ENCODE measurements around the gene TUSC2.

TUSC2 gene

DNA sequence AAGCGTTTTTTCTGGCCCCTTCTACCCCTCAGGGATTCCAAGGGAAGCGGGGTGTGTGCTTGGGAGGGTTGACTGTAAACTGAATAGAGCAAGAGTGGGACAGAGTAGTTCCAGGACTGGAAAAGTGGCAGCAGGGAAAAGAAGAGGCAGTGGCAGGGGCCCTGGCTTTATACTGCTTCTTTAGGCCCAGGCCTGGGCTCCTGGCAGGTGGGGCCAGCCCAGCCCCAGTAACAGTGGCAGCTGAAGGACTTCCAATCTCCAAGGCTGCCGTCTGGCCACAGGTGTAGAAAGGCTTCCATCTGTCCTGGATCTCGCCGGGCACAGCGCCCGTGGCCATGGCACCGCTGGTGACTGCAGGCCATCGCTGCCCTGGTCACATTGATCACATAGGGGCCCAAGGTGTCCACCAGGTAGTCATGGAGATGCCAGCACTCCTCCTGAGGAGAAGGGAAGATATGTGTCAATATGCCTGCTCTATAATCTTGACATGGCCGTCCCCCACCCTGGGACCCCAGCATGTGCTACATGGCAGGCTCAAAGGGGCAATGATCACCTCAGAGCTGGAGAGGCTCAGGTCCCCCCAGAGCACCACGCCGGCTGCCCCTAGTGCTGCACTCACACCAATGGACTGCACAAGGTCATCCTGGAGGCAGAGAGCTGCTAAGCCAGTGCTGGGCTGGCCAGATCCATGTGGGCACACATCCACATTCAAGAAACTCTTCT, 34.8 kb downstream of the TUSC2 start:
- no peak for DNase-seq (ENCODE audit: insufficient read length, low spot score)
- no peak for TF ChIP-seq CTCF (IDR thresholded peaks at IDR 0.05; ENCODE audit: insufficient read depth, missing control alignments)
- FAIRE-seq = no peak

DNA sequence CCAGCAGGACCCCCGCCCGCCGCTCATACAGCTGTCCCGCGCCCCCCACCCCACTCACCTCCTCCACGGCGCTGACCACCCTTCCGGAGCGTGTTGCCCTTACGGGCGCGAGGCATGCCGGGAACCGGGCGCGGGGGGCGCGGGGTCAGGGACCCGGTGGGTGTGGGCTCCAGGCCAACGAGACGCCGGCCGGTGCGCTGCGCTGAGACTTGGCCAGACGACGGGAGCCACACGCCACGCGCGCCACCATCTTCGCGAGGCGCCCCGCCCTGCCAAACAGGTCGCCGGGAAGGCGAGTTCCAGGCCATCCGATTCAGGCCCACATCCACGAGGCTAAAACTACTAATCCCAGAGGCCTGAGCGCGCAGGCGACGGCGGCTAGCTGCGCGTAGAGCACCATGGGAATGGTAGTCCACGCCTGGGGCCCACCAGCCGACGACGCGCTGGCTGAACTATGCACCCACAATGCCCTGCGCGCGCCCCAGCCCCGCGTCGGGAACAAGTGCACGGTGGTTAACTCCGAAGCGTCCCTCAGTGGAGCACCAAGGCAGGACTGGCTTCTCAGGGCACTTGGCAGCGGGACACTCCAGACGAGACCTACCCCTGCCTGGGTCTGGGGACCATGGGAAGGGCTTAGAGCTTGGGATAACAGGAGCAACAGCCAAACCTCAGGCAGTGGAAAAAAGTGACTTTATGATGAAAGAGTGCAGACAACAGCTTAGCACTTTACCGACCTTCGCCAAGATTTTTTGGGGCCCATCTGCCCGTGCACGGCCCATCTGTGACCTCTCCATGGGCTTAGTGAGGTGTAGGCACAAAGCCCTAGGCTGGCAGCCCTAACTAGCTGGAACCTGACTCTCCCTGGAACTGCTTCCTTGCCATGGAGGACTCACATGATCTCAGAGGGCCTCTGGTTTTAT, 35.6 kb downstream of the TUSC2 start, which contains the start of gene IFRD2:
TSS of gene IFRD2 (minus strand) at position 271 of the 920 bp plus-strand sequence. CDS start at position 116, 155 bp downstream.
- no peak for TF ChIP-seq CTCF (IDR thresholded peaks at IDR 0.05; ENCODE audit: insufficient read depth, missing control alignments)
- no peak for FAIRE-seq
- peak; percentile 97 for DNase-seq (ENCODE audit: insufficient read length, low spot score)

GRCh38 chr3:50290161-50290641, 37.8 kb downstream of the TUSC2 start:
- DNase-seq (ENCODE audit: insufficient read length, low spot score) (no peak), FAIRE-seq (no peak)
- no peak for TF ChIP-seq CTCF (IDR thresholded peaks at IDR 0.05; ENCODE audit: insufficient read depth, missing control alignments)

DNA sequence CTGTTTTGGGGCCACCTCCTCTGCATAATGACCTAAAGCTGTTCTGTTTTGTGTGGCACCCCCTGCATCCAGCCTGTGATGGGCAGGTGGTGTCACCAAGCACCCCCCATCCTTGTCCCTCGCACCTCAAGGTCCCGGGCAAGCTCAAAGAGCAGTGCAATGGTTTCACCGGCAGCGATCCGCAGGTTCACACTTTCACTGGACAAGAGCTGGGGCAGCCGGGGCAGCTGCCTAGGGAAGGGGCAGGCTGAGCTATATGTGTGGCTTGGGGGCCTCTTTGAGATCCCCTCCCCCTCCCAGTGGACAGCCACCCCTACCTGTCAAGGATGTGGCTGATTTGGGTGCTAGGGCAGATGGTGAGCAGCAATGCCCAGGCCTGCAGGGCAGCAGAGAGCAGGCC, 38.9 kb downstream of the TUSC2 start:
- no peak for DNase-seq (ENCODE audit: insufficient read length, low spot score)
- no peak for FAIRE-seq
- TF ChIP-seq CTCF (IDR thresholded peaks at IDR 0.05; ENCODE audit: insufficient read depth, missing control alignments) = no peak

- DNase-seq (ENCODE audit: insufficient read length, low spot score) (no peak), FAIRE-seq (no peak)
- TF ChIP-seq CTCF (IDR thresholded peaks at IDR 0.05; ENCODE audit: insufficient read depth, missing control alignments) = no peak
Observed at GRCh38 chr3:50288387-50289007, 39.5 kb downstream of the TUSC2 start.

DNA sequence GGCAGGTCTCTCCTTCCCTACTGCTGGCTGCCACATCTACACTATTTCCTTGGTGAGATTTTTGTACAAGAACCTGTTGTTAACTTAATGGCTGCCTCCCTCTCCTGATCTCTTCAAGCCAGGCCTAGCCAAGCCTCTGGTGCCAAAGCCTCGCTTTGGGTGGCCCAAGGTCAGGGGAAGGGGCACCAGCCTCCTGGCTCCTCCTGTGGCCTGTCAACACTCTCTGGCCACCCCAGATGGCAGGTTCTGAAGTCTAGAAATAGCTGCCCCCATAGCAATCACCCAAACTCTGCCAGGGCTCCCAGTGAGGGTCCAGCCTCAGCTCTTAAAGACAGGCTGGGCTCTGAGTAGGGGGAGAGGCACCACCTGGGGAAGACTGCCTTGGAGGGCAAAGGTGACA, 40.8 kb downstream of the TUSC2 start:
- FAIRE-seq (no peak), DNase-seq (ENCODE audit: insufficient read length, low spot score) (no peak)
- no peak for TF ChIP-seq CTCF (IDR thresholded peaks at IDR 0.05; ENCODE audit: insufficient read depth, missing control alignments)
